Measurements from ENCODE around the gene ENG. TPM values are rescaled to one million over a fixed set of nuclear protein-coding genes. Genes with fewer than 3 reads are reported as not detected.

ENG gene
- total and polyA plus RNA-seq, 2 of the 8 experiments (the other 6 are each of a cell fraction or from before 2014, with no cell fraction given): 1.8 to 4.4 TPM

- no peak for FAIRE-seq
- peak overlapping the region in 3 of 4 experiments; percentile 15 to 47 (median 19); a peak in 4 of 8 replicates for H3K4me3 ChIP-seq (ENCODE audit: extremely low read depth in 1 of 4, insufficient read depth in 2 of 4, low read depth in 3 of 4, low read length in 4 of 4)
- peaks cover 0 to 8% (median 6%) of the 10 kb centered on the region in 4 experiments; a peak in 5 of 7 replicates for H3K4me1 ChIP-seq (replicated peaks in 1 of 4; ENCODE audit: control insufficient read depth in 3 of 4, insufficient read depth in 4 of 4, low read length in 3 of 4)
- 39% methylated on average over 23 of the region's 57 CpGs; no CpG with 5 or more reads in 1 of the 2 experiments for WGBS, 2 experiments (ENCODE audit: extremely low coverage in 1 of 2, insufficient coverage in 1 of 2, insufficient read length in 1 of 2, insufficient replicate concordance in 2 of 2, low coverage in 1 of 2, low lambda C conversion rate in 2 of 2, missing lambda C conversion rate in 1 of 2)
- peak in 1 of 2 experiments; percentile 74 for DNase-seq (ENCODE audit: low read depth in 1 of 2, low spot score in 2 of 2)
- H3K79me1 ChIP-seq (ENCODE audit: low read depth, low read length): 0 out of 2 replicates have a peak, but pooled peaks cover 2% of the 10 kb centered on the region
- H4K20me1 ChIP-seq (replicated peaks in 1 of 2; ENCODE audit: control insufficient read depth in 1 of 2, insufficient read depth in 2 of 2, low read length in 2 of 2): peaks cover 2 to 21% of the 10 kb centered on the region in 2 experiments
- 0 out of 2 replicates have a peak overlapping the region, but pooled peaks have one; percentile 64 for H4K8ac ChIP-seq (ENCODE audit: extremely low read depth, insufficient read depth, low read length)
- H2BK120ac ChIP-seq (replicated peaks; ENCODE audit: low read depth, low read length): no peak overlapping the region
- no peak overlapping the region; the same call in none of the 2 replicates for H3K18ac ChIP-seq (ENCODE audit: extremely low read depth, low read length)
- H3K27ac ChIP-seq (ENCODE audit: low read depth, low read length): peak overlapping the region; percentile 60; the same call in 1 of the 2 replicates
- H3K56ac ChIP-seq (replicated peaks; ENCODE audit: insufficient read length, low read depth, low read length): no peak overlapping the region
- H3K23ac ChIP-seq (ENCODE audit: insufficient read length): no peak overlapping the region
- no peak overlapping the region for H4K91ac ChIP-seq (replicated peaks; ENCODE audit: insufficient read length, low read length)
- POLR2A ChIA-PET (ENCODE audit: partially characterized antibody): interaction anchor here (0.7 to 2.8 kb wide), 9 partner anchors 9 to 59 kb away, joined by 3 to 14 read pairs (median 5); no protein-coding TSS in a partner anchor
- no peak overlapping the region; the same call in 1 of the 2 replicates for H2BK5ac ChIP-seq (ENCODE audit: low read depth, low read length)
- no peaks in the 10 kb centered on the region for H3K79me2 ChIP-seq (ENCODE audit: control insufficient read depth in 1 of 2, insufficient read depth in 2 of 2, low read length in 2 of 2)
- peak overlapping the region in 2 of 4 experiments; percentile 26 to 53; a peak in 3 of 7 replicates for H3K9ac ChIP-seq (replicated peaks in 1 of 4; ENCODE audit: extremely low read depth in 1 of 4, low read depth in 3 of 4, low read length in 3 of 4)
- H4K5ac ChIP-seq (ENCODE audit: insufficient read length, low read depth, low read length): peak overlapping the region; percentile 37
- H3K36me3 ChIP-seq (ENCODE audit: control insufficient read depth in 2 of 4, insufficient read depth in 4 of 4, low read length in 3 of 4): peaks cover 15 to 29% (median 26%) of the 10 kb centered on the region in 4 experiments; a peak in 7 of 8 replicates
- no peak overlapping the region for H2AFZ ChIP-seq (ENCODE audit: low read length)
- no peak overlapping the region for H2BK12ac ChIP-seq (ENCODE audit: low read depth, low read length)
- no peaks in the 10 kb centered on the region for H3K27me3 ChIP-seq (replicated peaks in 1 of 4; ENCODE audit: control insufficient read depth in 3 of 4, extremely low read depth in 1 of 4, insufficient read depth in 3 of 4, low read length in 3 of 4)
- no peak overlapping the region for H3K14ac ChIP-seq (ENCODE audit: insufficient read length)
- H3K4ac ChIP-seq (replicated peaks; ENCODE audit: insufficient read length, low read depth, low read length): no peak overlapping the region
- H2BK20ac ChIP-seq (ENCODE audit: low read length): no peak overlapping the region
- H3K9me3 ChIP-seq (ENCODE audit: insufficient read depth in 2 of 2, low read depth in 1 of 2, low read length in 1 of 2): no peaks in the 10 kb centered on the region
- peaks cover 2% of the 10 kb centered on the region; the same call in 1 of the 2 replicates for H3K23me2 ChIP-seq (ENCODE audit: low read depth, low read length)
- H2BK15ac ChIP-seq (ENCODE audit: low read length): no peak overlapping the region
- CTCF ChIA-PET (ENCODE audit: partially characterized antibody): interaction anchor here (0.7 to 4.5 kb wide), 6 partner anchors 9 to 60 kb away, joined by 3 to 14 read pairs (median 5); no protein-coding TSS in a partner anchor
- no peak overlapping the region for H2AK5ac ChIP-seq (ENCODE audit: low read depth, low read length)
- peak overlapping the region; percentile 33 to 71 for H3K4me2 ChIP-seq (ENCODE audit: insufficient read depth in 1 of 2, low read depth in 2 of 2, low read length in 2 of 2)
- TF ChIP-seq, protein P1, sequence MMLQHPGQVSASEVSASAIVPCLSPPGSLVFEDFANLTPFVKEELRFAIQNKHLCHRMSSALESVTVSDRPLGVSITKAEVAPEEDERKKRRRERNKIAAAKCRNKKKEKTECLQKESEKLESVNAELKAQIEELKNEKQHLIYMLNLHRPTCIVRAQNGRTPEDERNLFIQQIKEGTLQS (IDR thresholded peaks at IDR 0.05; ENCODE audit: insufficient read depth, low read depth, low read length): no peak
- TF ChIP-seq TAF1 (IDR thresholded peaks at IDR 0.05; ENCODE audit: low read depth, low read length) (peak; percentile 20; the same call in 1 of the 2 replicates), POLR2A (IDR thresholded peaks at IDR 0.05; ENCODE audit: control extremely low read depth in 1 of 2, low read depth in 2 of 2, low read length in 2 of 2) (0 out of 3 replicates have a peak, but pooled peaks of 1 of the 2 experiments have one; percentile 13), RAD21 (IDR thresholded peaks at IDR 0.05 in 1 of 2, conservative IDR thresholded peaks at IDR 0.05 in 1 of 2; ENCODE audit: low read depth in 2 of 2, low read length in 2 of 2) (0 out of 4 replicates have a peak, but pooled peaks of 1 of the 2 experiments have one; percentile 2), RBBP5 (IDR thresholded peaks at IDR 0.05; ENCODE audit: borderline replicate concordance, low read depth, low read length) (no peak), GABPA (IDR thresholded peaks at IDR 0.05; ENCODE audit: borderline replicate concordance, insufficient read depth, low read length) (0 out of 2 replicates have a peak, but pooled peaks have one; percentile 18)
These were observed 44.7 kb downstream of the ENG start for GRCh38 chr9:127809540-127810377.
